ENCODE results near the gene AMHR2. TPM values are rescaled to one million over a fixed set of nuclear protein-coding genes. Genes with fewer than 3 reads are reported as not detected.
A peak's percentile ranks its signal among the peaks of the same experiment; 100 is the strongest.

The AMHR2 gene
- total RNA-seq, 1 donor from 2014 or later: not detected

GRCh38 chr12:53468282-53468681 is 44.6 kb downstream of the AMHR2 start:
- ATAC-seq (no peak), DNase-seq (ENCODE audit: missing footprints) (no peak)
- intact Hi-C loops (cut with DNase I): no loop called here

GRCh38 chr12:53472056-53472582 is 48.5 kb downstream of the AMHR2 start:
- ATAC-seq: no peak
- intact Hi-C loops (cut with DNase I): no loop called here
- no peak for DNase-seq (ENCODE audit: missing footprints)

- DNase-seq (ENCODE audit: missing footprints): no peak
- no peak for ATAC-seq
- intact Hi-C loops (cut with DNase I): no loop called here
Observed at GRCh38 chr12:53474077-53474476, 50.4 kb downstream of the AMHR2 start.

DNA sequence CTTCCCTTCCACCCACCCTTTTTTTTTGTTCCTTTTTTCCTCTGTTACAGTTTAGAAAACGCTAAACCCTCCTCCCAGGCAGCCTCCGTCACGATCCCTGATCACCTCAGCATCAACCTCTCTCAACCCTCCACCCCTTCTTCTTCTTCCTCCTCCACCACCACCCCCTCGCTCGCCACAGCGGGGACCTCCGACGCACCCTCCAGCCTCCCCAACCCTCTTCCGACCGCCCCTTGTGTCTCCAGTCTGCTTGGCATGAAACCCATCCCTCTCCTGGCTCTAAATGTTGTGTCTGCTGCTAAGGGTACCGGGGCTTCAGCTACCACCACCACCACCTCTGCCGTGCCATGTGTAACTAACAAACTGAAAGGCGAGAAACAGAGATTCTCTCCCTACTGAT is 51.2 kb downstream of the AMHR2 start:
- DNase-seq (ENCODE audit: missing footprints) (no peak), ATAC-seq (no peak)
- intact Hi-C loops (cut with DNase I): no loop called here

DNA sequence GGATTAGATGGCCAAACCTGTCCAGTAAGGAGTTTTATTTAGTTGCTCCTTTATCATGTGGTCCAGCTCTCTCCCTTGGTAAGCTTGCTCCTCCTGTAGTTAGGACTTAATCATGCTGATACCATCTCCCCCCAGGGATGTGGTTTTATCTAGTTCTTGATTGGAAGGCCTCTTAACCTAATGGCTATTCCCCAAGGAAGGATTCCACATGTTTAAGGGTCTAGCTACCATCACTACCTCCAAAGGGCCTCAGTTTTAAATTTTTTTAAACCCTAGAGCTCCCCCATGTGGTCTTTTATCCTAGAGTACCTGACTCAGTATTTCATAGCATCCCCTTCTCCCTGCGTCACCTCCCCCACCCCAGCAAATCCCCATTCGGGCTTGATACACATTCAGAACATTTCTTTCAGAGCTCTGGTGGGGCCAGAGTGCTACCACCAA is 53.1 kb downstream of the AMHR2 start:
- peak; percentile 23 for ATAC-seq
- intact Hi-C loops (cut with DNase I): no loop called here
- DNase-seq (ENCODE audit: missing footprints): no peak

GRCh38 chr12:53478865-53479264 is 55.2 kb downstream of the AMHR2 start:
- ATAC-seq (no peak), DNase-seq (ENCODE audit: missing footprints) (no peak)
- intact Hi-C loops (cut with DNase I): no loop called here

- DNase-seq (ENCODE audit: missing footprints) (no peak), ATAC-seq (no peak)
- intact Hi-C loops (cut with DNase I): no loop called here
Observed at GRCh38 chr12:53479331-53479730, 55.7 kb downstream of the AMHR2 start.

DNA sequence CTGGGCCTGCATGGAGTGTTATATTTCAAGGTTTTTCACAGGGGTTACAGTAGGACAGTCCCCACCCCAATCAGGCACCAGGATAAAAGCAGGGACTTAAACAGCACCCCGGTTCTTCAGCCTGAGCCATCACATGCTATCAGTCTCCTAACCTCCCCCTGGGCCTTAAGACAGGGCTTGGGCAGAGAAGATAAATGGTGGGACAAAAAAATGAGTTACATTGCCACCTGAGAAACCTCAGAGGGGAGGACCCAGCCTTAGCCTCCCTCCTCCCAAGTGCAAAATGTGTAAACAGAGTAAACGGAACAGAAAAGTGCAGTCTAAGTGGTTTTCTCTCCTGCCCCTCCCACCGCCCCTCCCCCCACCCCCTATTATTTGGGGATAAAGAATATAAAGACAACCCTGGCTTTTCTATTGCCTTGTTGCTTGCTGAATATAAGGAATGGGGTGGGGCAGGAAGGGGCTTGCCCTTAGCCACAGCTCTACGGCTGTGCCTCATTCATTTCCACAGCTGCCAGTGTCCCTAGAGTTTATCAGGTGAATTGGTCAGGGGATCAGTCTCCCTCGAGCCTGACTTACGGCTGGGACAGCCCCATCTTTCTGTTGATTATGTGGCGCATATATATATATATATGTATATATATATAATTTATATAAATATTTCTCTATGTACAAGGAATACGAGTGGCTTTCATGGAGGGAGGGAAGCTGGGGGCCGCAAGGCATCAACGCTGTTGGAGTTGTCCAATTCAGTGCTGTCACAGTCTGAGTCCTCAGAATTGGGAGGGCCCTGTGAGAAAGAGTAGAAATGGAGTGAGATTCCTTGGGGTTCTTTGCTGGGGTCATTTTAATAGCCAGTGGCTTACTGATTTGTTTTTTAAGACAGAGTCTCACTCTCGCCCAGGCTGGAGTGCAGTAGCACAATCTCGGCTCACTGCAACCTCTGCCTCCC is 57.1 kb downstream of the AMHR2 start:
- ATAC-seq (no peak), DNase-seq (ENCODE audit: missing footprints) (no peak)
- intact Hi-C loops (cut with DNase I): no loop called here

Other genes starting within 250 kb of the AMHR2 start
- gene ZNF740, start 243.1 kb upstream of the AMHR2 start, total RNA-seq: 31.5 TPM
- 10.8 TPM for gene CSAD, start 242.9 kb upstream of the AMHR2 start, total RNA-seq
- 0.76 TPM for gene ITGB7, start 216.6 kb upstream of the AMHR2 start, total RNA-seq
- 18.2 TPM for gene RARG, start 191.6 kb upstream of the AMHR2 start, total RNA-seq
- 0.97 TPM for gene ESPL1, start 155.6 kb upstream of the AMHR2 start, total RNA-seq
- gene PFDN5, start 128.3 kb upstream of the AMHR2 start, total RNA-seq: 392 TPM
- gene MYG1, start 124.2 kb upstream of the AMHR2 start, total RNA-seq: 38.5 TPM
- gene AAAS, start 102.2 kb upstream of the AMHR2 start, total RNA-seq: 38.5 TPM
- gene SP7, start 87.5 kb upstream of the AMHR2 start, total RNA-seq: not detected
- gene SP1, start 43.7 kb upstream of the AMHR2 start, total RNA-seq: 31.3 TPM
- 59.4 TPM for gene PRR13, start 17.9 kb downstream of the AMHR2 start, total RNA-seq
- 494 TPM for gene PCBP2, start 28.2 kb downstream of the AMHR2 start, total RNA-seq
- gene MAP3K12, start 75.6 kb downstream of the AMHR2 start, total RNA-seq: 5.6 TPM
- gene TARBP2, start 77.4 kb downstream of the AMHR2 start, total RNA-seq: 10.9 TPM
- gene NPFF, start 83.6 kb downstream of the AMHR2 start, total RNA-seq: not detected
- gene ATF7, start 202.5 kb downstream of the AMHR2 start, total RNA-seq: 39.8 TPM